Omental fat pad (tissue), 4 donors: ENCODE results near the gene HERC6. TPM values are rescaled to one million over a fixed set of nuclear protein-coding genes. Genes with fewer than 3 reads are reported as not detected.
"Not testable (repeated sequence)": the region's sequence is repeated elsewhere in the genome, so short reads cannot be mapped to it uniquely, and the experiment has no call there.

Experiments used
- ATAC-seq: fragments of 150-250 bp; one replicate; pipeline ENCODE4 v1.9.1; 2016; ENCODE audit warnings: mild to moderate bottlenecking, moderate library complexity; ENCODE audit not compliant: low FRiP score
- DNase-seq: peaks from one replicate; pipeline ENCODE4 v3.0.0-alpha.2; 2019; ENCODE audit warnings: low spot score
- CTCF ChIP-seq, 3 donors: fragments of 450-650 bp; IDR thresholded peaks; one replicate each; pipeline ENCODE4 v1.5.1; 2016 to 2017; ENCODE audit warnings: antibody characterized with exemption in 3 of 3, mild to moderate bottlenecking in 3 of 3, moderate library complexity in 2 of 3
- total RNA-seq, 4 donors: library from RNA; depleted of rRNA; stranded (reverse); fragments of >200 nt; gene quantifications; one replicate each; pipeline ENCODE4 v1.1.0, GENCODE V29; 2016

Gene HERC6
- total RNA-seq, 4 donors from 2014 or later, result 3.1 to 21.6 (median 8.7) TPM

GRCh38 chr4:88366460-88366859 is 12.2 kb upstream of the HERC6 start:
- no peak for TF ChIP-seq CTCF (IDR thresholded peaks at IDR 0.05)
- ATAC-seq, result no peak
- no peak for DNase-seq

GRCh38 chr4:88367826-88368225 is 10.8 kb upstream of the HERC6 start:
- TF ChIP-seq CTCF (IDR thresholded peaks at IDR 0.05), result no peak
- DNase-seq (no peak), ATAC-seq (no peak)

GRCh38 chr4:88369180-88369812 is 9.4 kb upstream of the HERC6 start:
- not testable (repeated sequence) for ATAC-seq, DNase-seq

- TF ChIP-seq CTCF (IDR thresholded peaks at IDR 0.05), result no peak
- no peak for ATAC-seq
- DNase-seq, result no peak
Measured at GRCh38 chr4:88381123-88381522, 2.5 kb downstream of the HERC6 start.

- ATAC-seq (no peak), DNase-seq (no peak)
- TF ChIP-seq CTCF (IDR thresholded peaks at IDR 0.05), result no peak
Measured at GRCh38 chr4:88382621-88383020, 4.0 kb downstream of the HERC6 start.

- DNase-seq, result no peak
- TF ChIP-seq CTCF (IDR thresholded peaks at IDR 0.05), result no peak
- ATAC-seq, result no peak
Measured at GRCh38 chr4:88390128-88390527, 11.5 kb downstream of the HERC6 start.

- ATAC-seq (no peak), DNase-seq (no peak)
- no peak for TF ChIP-seq CTCF (IDR thresholded peaks at IDR 0.05)
Measured at GRCh38 chr4:88391703-88392102, 13.1 kb downstream of the HERC6 start.
